ENCODE measurements around the gene ZNF740. TPM values are rescaled to one million over a fixed set of nuclear protein-coding genes. Genes with fewer than 3 reads are reported as not detected.

Gene ZNF740
- total RNA-seq, 1 experiment from 2014 or later = 49.7 TPM

GRCh38 chr12:53222806-53223261 lies 42.3 kb downstream of the ZNF740 start (continued):
- TF ChIP-seq REST (IDR thresholded peaks at IDR 0.05; ENCODE audit: low read depth) = no peak
- TF ChIP-seq EZH2phosphoT487 (IDR thresholded peaks at IDR 0.05; ENCODE audit: borderline replicate concordance) = no peak
- no peak for TF ChIP-seq POLR2A (IDR thresholded peaks at IDR 0.05; ENCODE audit: borderline replicate concordance, extremely low read depth, insufficient read depth, insufficient read length)
- TF ChIP-seq FOSL1 (IDR thresholded peaks at IDR 0.05; ENCODE audit: low read depth) = no peak
- no peak for TF ChIP-seq MAX (IDR thresholded peaks at IDR 0.05)
- TF ChIP-seq ELF1 (IDR thresholded peaks at IDR 0.05; ENCODE audit: borderline replicate concordance, low read depth) = no peak
- TF ChIP-seq ZNF274 (IDR thresholded peaks at IDR 0.05; ENCODE audit: low read depth, low read length) = no peak

GRCh38 chr12:53223389-53224060 lies 43.0 kb downstream of the ZNF740 start:
- DNase-seq (ENCODE audit: low read depth, low spot score) (no peak), ATAC-seq (no peak)
- peaks cover 38 to 72% of the 10 kb centered on the region in 2 experiments for H3K4me1 ChIP-seq (ENCODE audit: control insufficient read depth in 1 of 2, insufficient read depth in 2 of 2, low read length in 2 of 2)
- H3K9me2 ChIP-seq (ENCODE audit: insufficient read depth) = no peaks in the 10 kb centered on the region
- no peak overlapping the region for H2AFZ ChIP-seq (ENCODE audit: low read depth, low read length, poor library complexity, severe bottlenecking)
- no peaks in the 10 kb centered on the region for H3K9me3 ChIP-seq (ENCODE audit: control insufficient read depth in 1 of 2, insufficient read depth in 1 of 2, low read depth in 1 of 2, low read length in 2 of 2)
- peak overlapping the region; percentile 93 for H3K9ac ChIP-seq (ENCODE audit: low read length)
- BruUV-seq (replicated peaks) = no TSS peak
- ChIA-PET POLR2A (no interaction called here), RAD21 (ENCODE audit: low non-redundant PET in 1 of 2, low total read pairs in 2 of 2, uncharacterized antibody in 2 of 2, unreplicated experiment in 2 of 2) (no interaction called here), CTCF (interaction anchor here (0.6 to 1.2 kb wide), 3 partner anchors 44 to 98 kb away, joined by 3 to 4 read pairs (median 4); partner anchors contain the start of genes AAAS and ESPL1)
- H3K27me3 ChIP-seq (ENCODE audit: insufficient read depth, low read length) = no peaks in the 10 kb centered on the region
- TF ChIP-seq MAX (IDR thresholded peaks at IDR 0.05) = no peak
- TF ChIP-seq ZFX (IDR thresholded peaks at IDR 0.05) = no peak
- TF ChIP-seq SP1 (IDR thresholded peaks at IDR 0.05; ENCODE audit: low read depth) = no peak
- no peak for TF ChIP-seq FOSL1 (IDR thresholded peaks at IDR 0.05; ENCODE audit: low read depth)
- no peak for TF ChIP-seq RAD21 (IDR thresholded peaks at IDR 0.05; ENCODE audit: low read depth)
- no peak for TF ChIP-seq ELF1 (IDR thresholded peaks at IDR 0.05; ENCODE audit: borderline replicate concordance, low read depth)
- no peak for TF ChIP-seq POLR2AphosphoS5 (IDR thresholded peaks at IDR 0.05; ENCODE audit: low read depth, low read length)
- no peak for TF ChIP-seq CTCF (IDR thresholded peaks at IDR 0.05 in 2 of 3, conservative IDR thresholded peaks at IDR 0.05 in 1 of 3; ENCODE audit: borderline replicate concordance in 1 of 3, insufficient read depth in 1 of 3, low read depth in 2 of 3, low read length in 2 of 3)
- H3K36me3 ChIP-seq (ENCODE audit: control insufficient read depth in 1 of 2, insufficient read depth in 2 of 2, low read length in 2 of 2) = no peaks in the 10 kb centered on the region
- H4K20me1 ChIP-seq (ENCODE audit: insufficient read depth) = no peaks in the 10 kb centered on the region
- peaks cover 14% of the 10 kb centered on the region for H3K79me2 ChIP-seq (ENCODE audit: insufficient read depth, low read length)
- intact Hi-C loops (cut with micrococcal nuclease) = no loop called here
- H3K27ac ChIP-seq (ENCODE audit: low read depth, low read length) = peak overlapping the region; percentile 46
- H3K4me2 ChIP-seq (ENCODE audit: low read length) = peak overlapping the region; percentile 54
- no peak overlapping the region for H3K4me3 ChIP-seq (replicated peaks in 1 of 2; ENCODE audit: low read depth in 1 of 2, low read length in 2 of 2)
